Measurements from ENCODE around the gene USP49.

The USP49 gene

GRCh38 chr6:41914343-41914742 is 19.2 kb upstream of the USP49 start:
- H3K27me3 Mint-ChIP-seq, result no peaks in the 10 kb centered on the region
- ATAC-seq (replicated peaks) (no peak), DNase-seq (no peak)
- peaks cover 25 to 30% of the 10 kb centered on the region in 2 donors for H3K36me3 Mint-ChIP-seq
- peak overlapping the region; percentile 31 for H3K27ac Mint-ChIP-seq
- peaks cover 8 to 16% of the 10 kb centered on the region in 2 donors for H3K4me1 Mint-ChIP-seq
- no peak overlapping the region for H3K4me3 Mint-ChIP-seq
- no peaks in the 10 kb centered on the region for H3K9me3 Mint-ChIP-seq

- Mint-ChIP-seq H3K27ac (no peak overlapping the region), H3K27me3 (no peaks in the 10 kb centered on the region), H3K9me3 (no peaks in the 10 kb centered on the region), H3K4me1 (peaks cover 5 to 11% of the 10 kb centered on the region in 2 donors), H3K36me3 (peaks cover 30 to 45% of the 10 kb centered on the region in 2 donors), H3K4me3 (no peak overlapping the region)
- DNase-seq (no peak), ATAC-seq (replicated peaks) (no peak)
Observed at GRCh38 chr6:41909727-41910126, 14.6 kb upstream of the USP49 start.

- peaks cover 0 to 6% of the 10 kb centered on the region in 2 donors for H3K4me1 Mint-ChIP-seq
- DNase-seq, result no peak
- no peak overlapping the region for H3K4me3 Mint-ChIP-seq
- H3K27ac Mint-ChIP-seq, result no peak overlapping the region
- no peaks in the 10 kb centered on the region for H3K27me3 Mint-ChIP-seq
- ATAC-seq (replicated peaks), result peak; percentile 31 to 55
- H3K9me3 Mint-ChIP-seq, result no peaks in the 10 kb centered on the region
- peaks cover 6 to 21% of the 10 kb centered on the region in 2 donors for H3K36me3 Mint-ChIP-seq
Observed at GRCh38 chr6:41901882-41902519, 6.8 kb upstream of the USP49 start.

- Mint-ChIP-seq H3K9me3 (no peaks in the 10 kb centered on the region), H3K27ac (no peak overlapping the region), H3K36me3 (peaks cover 2 to 10% of the 10 kb centered on the region in 2 donors), H3K27me3 (no peaks in the 10 kb centered on the region), H3K4me1 (peaks cover 4 to 16% of the 10 kb centered on the region in 2 donors), H3K4me3 (no peak overlapping the region)
- ATAC-seq (replicated peaks), result no peak
- no peak for DNase-seq
Observed at GRCh38 chr6:41900861-41901260, 5.7 kb upstream of the USP49 start.

- Mint-ChIP-seq H3K27me3 (no peaks in the 10 kb centered on the region), H3K4me3 (no peak overlapping the region), H3K27ac (peak overlapping the region; percentile 96), H3K36me3 (no peaks in the 10 kb centered on the region), H3K9me3 (no peaks in the 10 kb centered on the region), H3K4me1 (peaks cover 5 to 12% of the 10 kb centered on the region in 2 donors)
- no peak for DNase-seq
- no peak for ATAC-seq (replicated peaks)
Observed at GRCh38 chr6:41896281-41896680, 1.1 kb upstream of the USP49 start.

GRCh38 chr6:41894366-41895299 is 542 bp downstream of the USP49 start:
- DNase-seq (no peak), ATAC-seq (replicated peaks) (peak; percentile 31 to 33)
- no peaks in the 10 kb centered on the region for H3K9me3 Mint-ChIP-seq
- no peaks in the 10 kb centered on the region for H3K36me3 Mint-ChIP-seq
- peaks cover 5 to 12% of the 10 kb centered on the region in 2 donors for H3K4me1 Mint-ChIP-seq
- H3K27me3 Mint-ChIP-seq, result no peaks in the 10 kb centered on the region
- H3K27ac Mint-ChIP-seq, result peak overlapping the region; percentile 96
- H3K4me3 Mint-ChIP-seq, result no peak overlapping the region

- H3K4me3 Mint-ChIP-seq, result no peak overlapping the region
- no peaks in the 10 kb centered on the region for H3K36me3 Mint-ChIP-seq
- H3K27me3 Mint-ChIP-seq, result no peaks in the 10 kb centered on the region
- DNase-seq (no peak), ATAC-seq (replicated peaks) (no peak)
- peaks cover 5 to 12% of the 10 kb centered on the region in 2 donors for H3K4me1 Mint-ChIP-seq
- H3K9me3 Mint-ChIP-seq, result no peaks in the 10 kb centered on the region
- H3K27ac Mint-ChIP-seq, result no peak overlapping the region
Observed at GRCh38 chr6:41892921-41893564, 2.1 kb downstream of the USP49 start.

GRCh38 chr6:41887331-41887751 is 7.8 kb downstream of the USP49 start:
- Mint-ChIP-seq H3K9me3 (no peaks in the 10 kb centered on the region), H3K27me3 (no peaks in the 10 kb centered on the region), H3K4me1 (no peaks in the 10 kb centered on the region), H3K27ac (no peak overlapping the region), H3K4me3 (no peak overlapping the region), H3K36me3 (no peaks in the 10 kb centered on the region)
- no peak for DNase-seq
- no peak for ATAC-seq (replicated peaks)

- Mint-ChIP-seq H3K4me3 (no peak overlapping the region), H3K36me3 (no peaks in the 10 kb centered on the region), H3K27me3 (no peaks in the 10 kb centered on the region), H3K27ac (no peak overlapping the region), H3K4me1 (no peaks in the 10 kb centered on the region), H3K9me3 (no peaks in the 10 kb centered on the region)
- DNase-seq, result no peak
- ATAC-seq (replicated peaks), result no peak
Observed at GRCh38 chr6:41885930-41886329, 9.2 kb downstream of the USP49 start.

GRCh38 chr6:41884957-41885356 is 10.2 kb downstream of the USP49 start:
- no peak for DNase-seq
- Mint-ChIP-seq H3K4me3 (no peak overlapping the region), H3K27me3 (no peaks in the 10 kb centered on the region), H3K36me3 (no peaks in the 10 kb centered on the region), H3K9me3 (no peaks in the 10 kb centered on the region), H3K4me1 (peaks cover 0 to 1% of the 10 kb centered on the region in 2 donors), H3K27ac (no peak overlapping the region)
- ATAC-seq (replicated peaks), result no peak

GRCh38 chr6:41881506-41881905 is 13.7 kb downstream of the USP49 start:
- Mint-ChIP-seq H3K27ac (no peak overlapping the region), H3K9me3 (no peaks in the 10 kb centered on the region), H3K4me1 (peaks cover 0 to 1% of the 10 kb centered on the region in 2 donors), H3K36me3 (no peaks in the 10 kb centered on the region), H3K27me3 (no peaks in the 10 kb centered on the region), H3K4me3 (no peak overlapping the region)
- DNase-seq (no peak), ATAC-seq (replicated peaks) (no peak)

GRCh38 chr6:41878961-41879405 is 16.2 kb downstream of the USP49 start:
- Mint-ChIP-seq H3K27me3 (no peaks in the 10 kb centered on the region), H3K4me1 (peaks cover 4 to 6% of the 10 kb centered on the region in 2 donors), H3K27ac (no peak overlapping the region), H3K4me3 (no peak overlapping the region), H3K9me3 (no peaks in the 10 kb centered on the region), H3K36me3 (no peaks in the 10 kb centered on the region)
- DNase-seq, result no peak
- ATAC-seq (replicated peaks), result no peak

GRCh38 chr6:41878246-41878645 is 16.9 kb downstream of the USP49 start:
- DNase-seq (no peak), ATAC-seq (replicated peaks) (no peak)
- no peaks in the 10 kb centered on the region for H3K27me3 Mint-ChIP-seq
- H3K4me3 Mint-ChIP-seq, result no peak overlapping the region
- H3K27ac Mint-ChIP-seq, result no peak overlapping the region
- H3K36me3 Mint-ChIP-seq, result no peaks in the 10 kb centered on the region
- H3K9me3 Mint-ChIP-seq, result no peaks in the 10 kb centered on the region
- peaks cover 4 to 6% of the 10 kb centered on the region in 2 donors for H3K4me1 Mint-ChIP-seq

GRCh38 chr6:41877051-41877680 is 18.0 kb downstream of the USP49 start:
- DNase-seq, result no peak
- Mint-ChIP-seq H3K27me3 (no peaks in the 10 kb centered on the region), H3K36me3 (no peaks in the 10 kb centered on the region), H3K9me3 (no peaks in the 10 kb centered on the region), H3K4me3 (no peak overlapping the region), H3K27ac (no peak overlapping the region), H3K4me1 (peaks cover 6 to 12% of the 10 kb centered on the region in 2 donors)
- ATAC-seq (replicated peaks), result no peak
